GM23248 (cell line): ENCODE results near the gene ZNF138.

Source experiments
- EZH2 ChIP-seq: fragments of 200-600 bp; sonication (generic); IDR thresholded peaks from 2 replicates; pipeline ENCODE4 v1.6.1; 2018; ENCODE audit warnings: antibody characterized with exemption, mild to moderate bottlenecking; ENCODE audit not compliant: insufficient read depth, poor library complexity, severe bottlenecking
- EZH2phosphoT487 ChIP-seq: fragments of 200-600 bp; sonication (generic); IDR thresholded peaks from 2 replicates; pipeline ENCODE4 v1.6.1; 2018; ENCODE audit warnings: antibody characterized with exemption, moderate library complexity, mild to moderate bottlenecking, low read depth; ENCODE audit not compliant: insufficient read depth

DNA sequence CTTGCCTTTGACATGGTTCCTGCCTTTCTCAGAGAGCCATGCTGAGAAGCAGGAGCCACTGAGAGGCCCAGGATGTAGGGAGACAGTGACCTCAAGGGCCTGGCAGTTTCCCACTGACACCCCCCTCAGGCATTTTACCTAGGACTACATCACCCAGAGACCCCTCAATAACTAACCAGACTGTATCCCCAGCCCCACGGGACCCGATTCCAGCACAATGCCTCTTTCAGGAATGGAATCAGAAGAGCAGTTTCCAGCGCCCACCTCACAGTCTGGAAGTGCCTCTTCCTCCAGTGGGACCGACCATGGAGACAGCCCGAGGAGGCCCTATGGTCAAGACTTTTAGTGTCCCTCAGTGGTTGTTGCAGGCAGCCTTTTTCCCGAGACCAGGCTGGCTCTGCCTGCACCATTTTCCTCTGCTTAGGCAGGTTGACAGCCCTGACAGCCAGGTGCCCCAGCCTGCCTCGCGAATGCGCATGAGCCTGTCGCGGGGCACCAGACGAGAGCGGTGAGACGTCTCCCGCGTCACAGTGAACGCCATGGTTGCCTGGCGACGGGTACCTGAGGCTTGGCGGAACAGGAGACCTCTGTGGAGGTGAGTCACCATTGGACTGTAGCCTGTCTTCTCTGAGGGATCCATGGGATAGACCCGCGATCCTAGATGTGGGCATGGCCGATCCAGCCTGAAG is 80.5 kb downstream of the ZNF138 start:
- TF ChIP-seq EZH2 (no peak), EZH2phosphoT487 (no peak)
